HCT116 (cell line): ENCODE measurements around the gene HSPG2. TPM values are rescaled to one million over a fixed set of nuclear protein-coding genes. Genes with fewer than 3 reads are reported as not detected.

Experiments
- ATAC-seq: fragments of 200-7000 bp; cut with Tn5 transposase; 2 replicates; pipeline ENCODE4 v1.9.1; 2020; ENCODE audit warnings: mild to moderate bottlenecking, moderate library complexity
- BruUV-seq: library from RNA; stranded (reverse); fragments of 400-500 nt; replicated peaks from 2 replicates; lab custom pipeline; 2021; lab: Mats Ljungman, UMichigan
- CTCF ChIA-PET: fragments of 300-600 bp; sonication (Branson Sonifier 250); formaldehyde crosslinking; loops from one replicate; lab custom pipeline; 2021; ENCODE audit warnings: antibody characterized with exemption; lab: Charles Lee
- POLR2A ChIA-PET: fragments of 300-600, 350-600 bp; sonication (Branson Sonifier 250); formaldehyde crosslinking; loops from one replicate; lab custom pipeline; 2021; ENCODE audit warnings: antibody characterized with exemption; lab: Charles Lee
- RAD21 ChIA-PET, 2 experiments: fragments of 300-600 bp; sonication (Branson Sonifier 250); formaldehyde crosslinking; loops; one replicate each; lab custom pipeline; 2023; ENCODE audit warnings: low total read pairs in 2 of 2; ENCODE audit not compliant: uncharacterized antibody in 2 of 2, unreplicated experiment in 2 of 2, low non-redundant PET in 1 of 2; lab: Charles Lee
- DNase-seq: peaks from one replicate; pipeline ENCODE4 v3.0.0-alpha.2; 2010; ENCODE audit warnings: low read depth, low spot score
- H2AFZ ChIP-seq: fragments of 200-600 bp; shearing (Covaris generic), sonication (generic); 2 replicates; pipeline ENCODE4 v1.6.1; 2017; ENCODE audit warnings: low read depth, mixed run types, mixed read lengths, antibody characterized with exemption, low read length; ENCODE audit not compliant: poor library complexity, severe bottlenecking
- H3K27ac ChIP-seq: 2 replicates; pipeline ENCODE4 v1.5.1; 2012; ENCODE audit warnings: low read depth, low read length
- H3K27me3 ChIP-seq: fragments of 200-600 bp; sonication (generic); 2 replicates; pipeline ENCODE4 v1.6.1; 2016; ENCODE audit warnings: mixed run types, low read length, mixed read lengths; ENCODE audit not compliant: insufficient read depth
- H3K36me3 ChIP-seq, 2 experiments: fragments of 200-500 bp in 1 of 2; fragments of 200-600 bp in 1 of 2; sonication (Bioruptor generic) in 1 of 2; sonication (generic) in 1 of 2; 2 replicates each; pipeline versions ENCODE4 v1.5.1 to v1.6.1; 2014 to 2016; ENCODE audit warnings: low read length in 2 of 2, inconsistent platforms in 1 of 2, mixed read lengths in 1 of 2, mixed run types in 1 of 2; ENCODE audit not compliant: insufficient read depth in 2 of 2, control insufficient read depth in 1 of 2
- H3K4me1 ChIP-seq, 2 experiments: fragments of 200-600 bp in 1 of 2; sonication (generic) in 1 of 2; 2 replicates each; pipeline versions ENCODE4 v1.5.1 to v1.6.1; 2012 to 2017; ENCODE audit warnings: low read length in 2 of 2, inconsistent platforms in 1 of 2, mild to moderate bottlenecking in 1 of 2, mixed read lengths in 1 of 2, mixed run types in 1 of 2, moderate library complexity in 1 of 2; ENCODE audit not compliant: insufficient read depth in 2 of 2, control insufficient read depth in 1 of 2
- H3K4me2 ChIP-seq: fragments of 200-600 bp; sonication (generic); 2 replicates; pipeline ENCODE4 v1.6.1; 2017; ENCODE audit warnings: mixed run types, low read length, mixed read lengths
- H3K4me3 ChIP-seq, 2 experiments: fragments of 200-600 bp in 1 of 2; sonication (generic) in 1 of 2; replicated peaks in 1 of 2; 2 replicates each; pipeline ENCODE4 v1.5.1; 2011 to 2016; ENCODE audit warnings: low read length in 2 of 2, control low read depth in 1 of 2, low read depth in 1 of 2, mild to moderate bottlenecking in 1 of 2, mixed read lengths in 1 of 2, mixed run types in 1 of 2
- H3K79me2 ChIP-seq: fragments of 200-600 bp; sonication (generic); 2 replicates; pipeline ENCODE4 v1.6.1; 2017; ENCODE audit warnings: mild to moderate bottlenecking, mixed run types, low read length, moderate library complexity, mixed read lengths; ENCODE audit not compliant: insufficient read depth
- H3K9ac ChIP-seq: fragments of 200-600 bp; sonication (generic); 2 replicates; pipeline ENCODE4 v1.6.1; 2016; ENCODE audit warnings: low read length, mixed read lengths
- H3K9me2 ChIP-seq: fragments of 200-600 bp; sonication (generic), shearing (Covaris generic); 2 replicates; pipeline ENCODE4 v1.6.1; 2017; ENCODE audit warnings: mixed run types, mild to moderate bottlenecking, moderate library complexity; ENCODE audit not compliant: insufficient read depth
- H3K9me3 ChIP-seq, 2 experiments: fragments of 200-500 bp in 1 of 2; fragments of 200-600 bp in 1 of 2; sonication (Bioruptor generic) in 1 of 2; sonication (generic) in 1 of 2; 2 replicates each; pipeline ENCODE4 v1.6.1; 2014 to 2017; ENCODE audit warnings: low read length in 2 of 2, mixed read lengths in 2 of 2, inconsistent platforms in 1 of 2, low read depth in 1 of 2, mild to moderate bottlenecking in 1 of 2, mixed run types in 1 of 2, moderate library complexity in 1 of 2; ENCODE audit not compliant: control insufficient read depth in 1 of 2, insufficient read depth in 1 of 2
- H4K20me1 ChIP-seq: fragments of 200-600 bp; sonication (generic), shearing (Covaris generic); 2 replicates; pipeline ENCODE4 v1.6.1; 2017; ENCODE audit warnings: mixed run types, mild to moderate bottlenecking, moderate library complexity; ENCODE audit not compliant: insufficient read depth
- CBX3 ChIP-seq: IDR thresholded peaks from 2 replicates; pipeline ENCODE4 v1.6.1; 2012; ENCODE audit warnings: low read depth
- EGR1 ChIP-seq: IDR thresholded peaks from 2 replicates; pipeline ENCODE4 v1.6.1; 2012; ENCODE audit warnings: low read depth
- ELF1 ChIP-seq: IDR thresholded peaks from 2 replicates; pipeline ENCODE4 v1.6.1; 2012; ENCODE audit warnings: low read depth, borderline replicate concordance
- POLR2A ChIP-seq: IDR thresholded peaks from 2 replicates; pipeline ENCODE4 v1.7.0; 2011; ENCODE audit warnings: borderline replicate concordance; ENCODE audit not compliant: insufficient read depth, insufficient read length; ENCODE audit errors: extremely low read depth
- RAD21 ChIP-seq: IDR thresholded peaks from 2 replicates; pipeline ENCODE4 v1.6.1; 2012; ENCODE audit warnings: low read depth, mild to moderate bottlenecking
- SIN3A ChIP-seq: IDR thresholded peaks from 2 replicates; pipeline ENCODE4 v1.6.1; 2012; ENCODE audit warnings: low read depth
- YY1 ChIP-seq: IDR thresholded peaks from 2 replicates; pipeline ENCODE4 v1.6.1; 2011; ENCODE audit warnings: low read length, low read depth, moderate library complexity, mild to moderate bottlenecking; ENCODE audit not compliant: insufficient replicate concordance; ENCODE audit errors: extremely low read depth
- ZBTB33 ChIP-seq: IDR thresholded peaks from 2 replicates; pipeline ENCODE4 v1.6.1; 2011; ENCODE audit warnings: mild to moderate bottlenecking, low read length, moderate library complexity; ENCODE audit not compliant: insufficient replicate concordance; ENCODE audit errors: extremely low read depth
- ZNF274 ChIP-seq: fragments of 200-500 bp; sonication (Bioruptor generic); IDR thresholded peaks from 2 replicates; pipeline ENCODE4 v1.6.1; 2014; ENCODE audit warnings: mild to moderate bottlenecking, low read depth, low read length, inconsistent platforms
- intact Hi-C: fragments of 100-400 bp; cut with micrococcal nuclease; formaldehyde crosslinking; loops from 2 replicates; pipeline ENCODE4 v1.10.0; 2022
- total RNA-seq: library from RNA; stranded (reverse); gene quantifications from one replicate; pipeline ENCODE4 v1.2.1, GENCODE V29; 2021; ENCODE audit not compliant: unreplicated experiment
- TF ChIP-seq, protein P1 (sequence below): IDR thresholded peaks from 2 replicates; pipeline ENCODE4 v1.6.1; 2012

Gene HSPG2
- total RNA-seq, 1 experiment from 2014 or later = 55.7 TPM

GRCh38 chr1:21873761-21874160, 63.3 kb downstream of the HSPG2 start:
- POLR2A ChIA-PET = no interaction called here
- no TSS peak for BruUV-seq

GRCh38 chr1:21873174-21873573, 63.9 kb downstream of the HSPG2 start:
- H3K9ac ChIP-seq = no peak overlapping the region
- no peak overlapping the region for H3K4me2 ChIP-seq
- ChIA-PET RAD21 (no interaction called here), POLR2A (no interaction called here), CTCF (no interaction called here)
- no peaks in the 10 kb centered on the region for H4K20me1 ChIP-seq
- H2AFZ ChIP-seq = no peak overlapping the region
- peaks cover 0 to 2% of the 10 kb centered on the region in 2 experiments; a peak in 1 of 4 replicates for H3K36me3 ChIP-seq
- intact Hi-C loops = loop anchor here (5.0 kb wide), 1 partner anchor 89 kb away; no protein-coding TSS in a partner anchor
- no peaks in the 10 kb centered on the region for H3K9me3 ChIP-seq
- H3K9me2 ChIP-seq = no peaks in the 10 kb centered on the region
- no peak overlapping the region for H3K4me3 ChIP-seq
- TF ChIP-seq ELF1 (no peak), ZBTB33 (no peak), EGR1 (no peak), ZNF274 (no peak), YY1 (no peak), CBX3 (no peak), POLR2A (no peak)
- TF ChIP-seq, protein P1, sequence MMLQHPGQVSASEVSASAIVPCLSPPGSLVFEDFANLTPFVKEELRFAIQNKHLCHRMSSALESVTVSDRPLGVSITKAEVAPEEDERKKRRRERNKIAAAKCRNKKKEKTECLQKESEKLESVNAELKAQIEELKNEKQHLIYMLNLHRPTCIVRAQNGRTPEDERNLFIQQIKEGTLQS = no peak
- H3K27me3 ChIP-seq = no peaks in the 10 kb centered on the region
- no TSS peak for BruUV-seq
- ATAC-seq = no peak
- DNase-seq = no peak
- H3K4me1 ChIP-seq = peaks cover 20 to 30% of the 10 kb centered on the region in 2 experiments
- no peak overlapping the region for H3K27ac ChIP-seq
- H3K79me2 ChIP-seq = no peaks in the 10 kb centered on the region

More at GRCh38 chr1:21873761-21874160, 63.3 kb downstream of the HSPG2 start:
- Histone ChIP-seq H3K4me2 (no peak overlapping the region), H4K20me1 (no peaks in the 10 kb centered on the region), H3K9ac (no peak overlapping the region), H2AFZ (no peak overlapping the region), H3K4me1 (peaks cover 20 to 30% of the 10 kb centered on the region in 2 experiments), H3K27ac (no peak overlapping the region), H3K79me2 (no peaks in the 10 kb centered on the region), H3K36me3 (peaks cover 0 to 2% of the 10 kb centered on the region in 2 experiments; a peak in 1 of 4 replicates), H3K9me3 (no peaks in the 10 kb centered on the region), H3K27me3 (no peaks in the 10 kb centered on the region), H3K9me2 (no peaks in the 10 kb centered on the region), H3K4me3 (no peak overlapping the region)
- ChIA-PET RAD21 (no interaction called here), CTCF (no interaction called here)
- intact Hi-C loops = loop anchor here (5.0 kb wide), 1 partner anchor 89 kb away; no protein-coding TSS in a partner anchor
- DNase-seq (no peak), ATAC-seq (no peak)
- no peak for TF ChIP-seq POLR2A
- TF ChIP-seq SIN3A = no peak
- TF ChIP-seq RAD21 = no peak
